SKM-1 (cell line): ENCODE measurements around the gene ZRANB1.

Experiments
- DNase-seq: peaks from one replicate; lab custom pipeline; 2025; ENCODE audit not compliant: unreplicated experiment; lab: John Stamatoyannopoulos, UW

Gene ZRANB1

GRCh38 chr10:124993345-124993708, 51.4 kb downstream of the ZRANB1 start:
- no peak for DNase-seq

GRCh38 chr10:124993736-124994451, 52.0 kb downstream of the ZRANB1 start:
- no peak for DNase-seq

GRCh38 chr10:124994573-124995473, 52.9 kb downstream of the ZRANB1 start:
- no peak for DNase-seq

GRCh38 chr10:124995605-124996004, 53.7 kb downstream of the ZRANB1 start:
- DNase-seq: no peak

GRCh38 chr10:124996127-124996853, 54.4 kb downstream of the ZRANB1 start:
- no peak for DNase-seq

GRCh38 chr10:124996854-124997215, 54.9 kb downstream of the ZRANB1 start:
- no peak for DNase-seq

GRCh38 chr10:124997306-124997705, 55.4 kb downstream of the ZRANB1 start:
- DNase-seq: no peak

GRCh38 chr10:124997771-124998623, 56.1 kb downstream of the ZRANB1 start:
- no peak for DNase-seq

GRCh38 chr10:124998624-124999291, 56.8 kb downstream of the ZRANB1 start:
- DNase-seq: no peak

- DNase-seq: no peak
Measured at GRCh38 chr10:124999433-125000365, 57.8 kb downstream of the ZRANB1 start.

GRCh38 chr10:125000366-125001312, 58.7 kb downstream of the ZRANB1 start:
- no peak for DNase-seq

GRCh38 chr10:125001313-125002046, 59.6 kb downstream of the ZRANB1 start:
- no peak for DNase-seq

GRCh38 chr10:125002047-125002422, 60.1 kb downstream of the ZRANB1 start:
- no peak for DNase-seq

- DNase-seq: no peak
Measured at GRCh38 chr10:125002423-125003145, 60.7 kb downstream of the ZRANB1 start.

- DNase-seq: no peak
Measured at GRCh38 chr10:125003146-125003900, 61.4 kb downstream of the ZRANB1 start.

- no peak for DNase-seq
Measured at GRCh38 chr10:125003901-125004467, 62.1 kb downstream of the ZRANB1 start.
